Fibroblast of lung (primary cell): ENCODE measurements around the gene CDH12. TPM values are rescaled to one million over a fixed set of nuclear protein-coding genes. Genes with fewer than 3 reads are reported as not detected.

ENCODE experiments used
- DNase-seq, 2 donors: peaks; one replicate each; pipeline versions ENCODE4 v3.0.0 to v3.0.0-alpha.2; 2010; ENCODE audit warnings: low read depth in 2 of 2
- H2AFZ ChIP-seq: 2 replicates; pipeline ENCODE4 v1.5.1; 2012; ENCODE audit warnings: low read length, control low read depth, inconsistent platforms
- H3K27ac ChIP-seq: 2 replicates; pipeline ENCODE4 v1.5.1; 2011; ENCODE audit warnings: low read length, control low read depth; ENCODE audit not compliant: insufficient read depth
- H3K27me3 ChIP-seq: 2 replicates; pipeline ENCODE4 v1.5.1; 2011; ENCODE audit warnings: mild to moderate bottlenecking, low read length; ENCODE audit not compliant: control insufficient read depth, insufficient read depth
- H3K36me3 ChIP-seq: 2 replicates; pipeline ENCODE4 v1.5.1; 2011; ENCODE audit warnings: low read length; ENCODE audit not compliant: control insufficient read depth, insufficient read depth
- H3K4me1 ChIP-seq: 2 replicates; pipeline ENCODE4 v1.5.1; 2011; ENCODE audit warnings: low read length; ENCODE audit not compliant: control insufficient read depth, insufficient read depth; ENCODE audit errors: extremely low read depth
- H3K4me2 ChIP-seq: 2 replicates; pipeline ENCODE4 v1.5.1; 2011; ENCODE audit warnings: low read length, control low read depth; ENCODE audit not compliant: insufficient read depth; ENCODE audit errors: extremely low read depth
- H3K4me3 ChIP-seq, 4 experiments: fragments of 200-600 bp in 1 of 4; sonication (generic) in 1 of 4; replicated peaks in 1 of 4; 2 replicates each; pipeline ENCODE4 v1.5.1; 2011 to 2016; ENCODE audit warnings: low read length in 4 of 4, low read depth in 3 of 4, mild to moderate bottlenecking in 3 of 4, control low read depth in 2 of 4, inconsistent platforms in 1 of 4, mixed read lengths in 1 of 4; ENCODE audit not compliant: insufficient read depth in 1 of 4; ENCODE audit errors: control extremely low read depth in 1 of 4
- H3K79me2 ChIP-seq: 2 replicates; pipeline ENCODE4 v1.5.1; 2012; ENCODE audit warnings: mild to moderate bottlenecking, low read length, inconsistent platforms; ENCODE audit not compliant: control insufficient read depth, insufficient read depth
- H3K9ac ChIP-seq: 2 replicates; pipeline ENCODE4 v1.5.1; 2011; ENCODE audit warnings: mild to moderate bottlenecking, low read length, control low read depth; ENCODE audit not compliant: insufficient read depth
- H3K9me3 ChIP-seq: 2 replicates; pipeline ENCODE4 v1.5.1; 2012; ENCODE audit warnings: low read depth, low read length; ENCODE audit not compliant: control insufficient read depth, insufficient read depth
- H4K20me1 ChIP-seq: 2 replicates; pipeline ENCODE4 v1.5.1; 2011; ENCODE audit warnings: low read length; ENCODE audit not compliant: control insufficient read depth, insufficient read depth; ENCODE audit errors: extremely low read depth
- CTCF ChIP-seq, 2 donors: IDR thresholded peaks in 1 of 2; conservative IDR thresholded peaks in 1 of 2; 1 replicate in 1 of 2; 2 replicates in 1 of 2; pipeline ENCODE4 v1.5.1; 2011 to 2012; ENCODE audit warnings: low read length in 2 of 2, control low read depth in 1 of 2, inconsistent platforms in 1 of 2, low read depth in 1 of 2, mild to moderate bottlenecking in 1 of 2
- EZH2 ChIP-seq: IDR thresholded peaks from 2 replicates; pipeline ENCODE4 v1.5.1; 2012; ENCODE audit warnings: low read length, control low read depth, mild to moderate bottlenecking; ENCODE audit errors: missing control alignments
- polyA plus RNA-seq, 2 donors: library from polyadenylated mRNA; depleted of rRNA in 1 of 2; stranded (reverse) in 1 of 2; unstranded in 1 of 2; fragments of >200 nt; gene quantifications; 2 replicates each; pipeline ENCODE4 v1.2.1, GENCODE V29; 2011 to 2012; ENCODE audit warnings: missing spikeins in 1 of 2
- total RNA-seq: library from RNA; depleted of rRNA; stranded (reverse); fragments of >200 nt; gene quantifications from 2 replicates; pipeline ENCODE4 v1.2.1, GENCODE V29; 2014

Gene CDH12
- total and polyA plus RNA-seq, 2 donors (not counting 1 experiment from before 2014, with no cell fraction given): 0.02 TPM; not detected in 1

- no peaks in the 10 kb centered on the region for H3K27me3 ChIP-seq
- TF ChIP-seq CTCF (conservative IDR thresholded peaks at IDR 0.05 in 1 of 2, IDR thresholded peaks at IDR 0.05 in 1 of 2; ENCODE audit: low read depth in 1 of 2, low read length in 2 of 2): no peak
- no peaks in the 10 kb centered on the region for H3K4me1 ChIP-seq
- H3K36me3 ChIP-seq: no peaks in the 10 kb centered on the region
- no peak overlapping the region for H3K9ac ChIP-seq
- H3K4me3 ChIP-seq: no peak overlapping the region
- H3K27ac ChIP-seq: no peak overlapping the region
- H3K79me2 ChIP-seq: no peaks in the 10 kb centered on the region
- no peak overlapping the region for H2AFZ ChIP-seq
- H4K20me1 ChIP-seq: no peaks in the 10 kb centered on the region
- DNase-seq: no peak
- H3K9me3 ChIP-seq: no peaks in the 10 kb centered on the region
- H3K4me2 ChIP-seq: no peak overlapping the region
These were observed 802.2 kb downstream of the CDH12 start for GRCh38 chr5:22050931-22051330.

- Histone ChIP-seq H3K27me3 (no peaks in the 10 kb centered on the region), H3K4me1 (no peaks in the 10 kb centered on the region)
These were observed 808.9 kb downstream of the CDH12 start for GRCh38 chr5:22044229-22044628.

GRCh38 chr5:22036061-22036460 is 817.1 kb downstream of the CDH12 start:
- no peak overlapping the region for H3K4me2 ChIP-seq
- H3K36me3 ChIP-seq: no peaks in the 10 kb centered on the region
- no peak overlapping the region for H3K27ac ChIP-seq
- no peak overlapping the region for H3K9ac ChIP-seq
- H2AFZ ChIP-seq: no peak overlapping the region
- H3K4me3 ChIP-seq: no peak overlapping the region
- H3K4me1 ChIP-seq: no peaks in the 10 kb centered on the region
- TF ChIP-seq CTCF (conservative IDR thresholded peaks at IDR 0.05 in 1 of 2, IDR thresholded peaks at IDR 0.05 in 1 of 2; ENCODE audit: low read depth in 1 of 2, low read length in 2 of 2) (no peak), EZH2 (no peak)
- no peaks in the 10 kb centered on the region for H3K27me3 ChIP-seq
- no peak for DNase-seq
- H3K9me3 ChIP-seq: no peaks in the 10 kb centered on the region
- H4K20me1 ChIP-seq: no peaks in the 10 kb centered on the region
- H3K79me2 ChIP-seq: no peaks in the 10 kb centered on the region

More at GRCh38 chr5:22044229-22044628, 808.9 kb downstream of the CDH12 start:
- Histone ChIP-seq H3K9ac (no peak overlapping the region), H3K79me2 (no peaks in the 10 kb centered on the region), H3K36me3 (no peaks in the 10 kb centered on the region), H3K27ac (no peak overlapping the region), H4K20me1 (no peaks in the 10 kb centered on the region), H3K4me2 (no peak overlapping the region), H3K4me3 (no peak overlapping the region), H2AFZ (no peak overlapping the region), H3K9me3 (no peaks in the 10 kb centered on the region)
- no peak for DNase-seq
- no peak for TF ChIP-seq CTCF (conservative IDR thresholded peaks at IDR 0.05 in 1 of 2, IDR thresholded peaks at IDR 0.05 in 1 of 2; ENCODE audit: low read depth in 1 of 2, low read length in 2 of 2)
- no peak for TF ChIP-seq EZH2
